Measurements from ENCODE around the gene TMEM184B.

DNA sequence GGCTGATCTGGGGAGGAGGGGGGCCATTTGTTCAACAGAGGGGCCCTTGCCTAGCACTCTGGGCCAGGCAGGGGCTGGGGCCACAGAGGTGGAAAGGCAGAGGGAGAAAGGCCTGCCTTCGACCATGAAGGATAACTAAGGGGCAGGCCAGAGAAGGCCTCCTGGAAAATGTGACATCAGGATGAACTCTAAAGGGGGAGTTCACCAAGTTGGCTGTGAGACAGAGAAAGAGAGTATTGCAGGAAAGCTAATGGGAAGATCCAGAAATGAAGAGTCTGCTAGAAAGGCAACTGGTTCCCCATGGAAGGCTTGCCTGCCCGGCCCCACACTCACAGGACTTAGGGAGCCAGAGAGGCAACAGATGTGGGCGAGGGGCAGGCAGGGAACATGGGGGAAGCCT, 28.1 kb upstream of the TMEM184B start:
- TF ChIP-seq CBX5 (IDR thresholded peaks at IDR 0.05; ENCODE audit: low read depth, low read length) (no peak), EZH2 (IDR thresholded peaks at IDR 0.05; ENCODE audit: low read depth, low read length, severe bottlenecking) (no peak), SIN3A (conservative IDR thresholded peaks at IDR 0.05 in 1 of 2, IDR thresholded peaks at IDR 0.05 in 1 of 2; ENCODE audit: low read depth in 1 of 2, low read length in 2 of 2) (no peak), POLR2AphosphoS5 (IDR thresholded peaks at IDR 0.05; ENCODE audit: low read depth, low read length) (no peak)
